ENCODE measurements around the gene IQSEC3. TPM values are rescaled to one million over a fixed set of nuclear protein-coding genes. Genes with fewer than 3 reads are reported as not detected.

The IQSEC3 gene
- total RNA-seq, 1 experiment from 2014 or later = not detected

GRCh38 chr12:209246-209645, 142.7 kb downstream of the IQSEC3 start:
- H3K9me3 ChIP-seq (ENCODE audit: low read depth, low read length, poor library complexity, severe bottlenecking) = no peaks in the 10 kb centered on the region
- intact Hi-C loops (cut with micrococcal nuclease; ENCODE audit: unreplicated experiment) = no loop called here
- ChIA-PET POLR2A (ENCODE audit: low non-redundant PET) (no interaction called here), CTCF (no interaction called here)
- no peak overlapping the region for H3K4me3 ChIP-seq (ENCODE audit: low read depth, low read length, poor library complexity, severe bottlenecking)
- H3K36me3 ChIP-seq (ENCODE audit: insufficient read depth, low read length, poor library complexity, severe bottlenecking) = no peaks in the 10 kb centered on the region
- H3K27ac ChIP-seq (ENCODE audit: low read depth, low read length, poor library complexity, severe bottlenecking) = no peak overlapping the region
- no peak for DNase-seq (ENCODE audit: low spot score)
- TF ChIP-seq, protein P1, sequence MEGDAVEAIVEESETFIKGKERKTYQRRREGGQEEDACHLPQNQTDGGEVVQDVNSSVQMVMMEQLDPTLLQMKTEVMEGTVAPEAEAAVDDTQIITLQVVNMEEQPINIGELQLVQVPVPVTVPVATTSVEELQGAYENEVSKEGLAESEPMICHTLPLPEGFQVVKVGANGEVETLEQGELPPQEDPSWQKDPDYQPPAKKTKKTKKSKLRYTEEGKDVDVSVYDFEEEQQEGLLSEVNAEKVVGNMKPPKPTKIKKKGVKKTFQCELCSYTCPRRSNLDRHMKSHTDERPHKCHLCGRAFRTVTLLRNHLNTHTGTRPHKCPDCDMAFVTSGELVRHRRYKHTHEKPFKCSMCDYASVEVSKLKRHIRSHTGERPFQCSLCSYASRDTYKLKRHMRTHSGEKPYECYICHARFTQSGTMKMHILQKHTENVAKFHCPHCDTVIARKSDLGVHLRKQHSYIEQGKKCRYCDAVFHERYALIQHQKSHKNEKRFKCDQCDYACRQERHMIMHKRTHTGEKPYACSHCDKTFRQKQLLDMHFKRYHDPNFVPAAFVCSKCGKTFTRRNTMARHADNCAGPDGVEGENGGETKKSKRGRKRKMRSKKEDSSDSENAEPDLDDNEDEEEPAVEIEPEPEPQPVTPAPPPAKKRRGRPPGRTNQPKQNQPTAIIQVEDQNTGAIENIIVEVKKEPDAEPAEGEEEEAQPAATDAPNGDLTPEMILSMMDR (conservative IDR thresholded peaks at IDR 0.05; ENCODE audit: low read depth, low read length) = no peak
- no peak for TF ChIP-seq EZH2 (IDR thresholded peaks at IDR 0.05; ENCODE audit: borderline replicate concordance, low read depth, low read length, poor library complexity, severe bottlenecking)
- H3K27me3 ChIP-seq (replicated peaks; ENCODE audit: insufficient read depth, low read depth, low read length, poor library complexity) = peaks cover 30% of the 10 kb centered on the region
- BruUV-seq (replicated peaks) = no TSS peak
- H3K4me1 ChIP-seq (ENCODE audit: insufficient read depth, low read length, poor library complexity, severe bottlenecking) = no peaks in the 10 kb centered on the region

DNA sequence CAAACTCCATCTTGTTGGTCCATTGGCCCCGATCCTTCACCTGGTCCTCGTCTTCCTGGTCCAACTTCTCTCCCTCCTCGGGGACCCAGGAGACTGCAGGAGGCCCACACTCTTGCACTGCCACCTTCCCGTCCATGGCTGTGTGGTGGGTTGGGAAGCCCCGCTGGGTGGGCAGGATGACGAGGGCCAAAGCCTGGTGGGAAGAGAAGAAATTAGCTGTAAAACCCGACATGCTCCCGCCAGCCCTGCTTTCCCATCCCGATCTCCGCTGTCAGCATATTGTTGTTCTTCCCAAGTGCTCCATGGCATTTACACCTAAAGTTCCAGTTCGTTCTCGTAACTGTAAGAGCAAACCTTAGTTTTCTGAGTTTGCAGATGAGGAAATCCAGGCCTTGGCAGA, 143.3 kb downstream of the IQSEC3 start:
- ChIA-PET POLR2A (ENCODE audit: low non-redundant PET) (no interaction called here), CTCF (no interaction called here)
- BruUV-seq (replicated peaks) = no TSS peak

GRCh38 chr12:210277-211141, 143.9 kb downstream of the IQSEC3 start:
- peaks cover 21% of the 10 kb centered on the region for H3K27me3 ChIP-seq (replicated peaks; ENCODE audit: insufficient read depth, low read depth, low read length, poor library complexity)
- H3K36me3 ChIP-seq (ENCODE audit: insufficient read depth, low read length, poor library complexity, severe bottlenecking) = no peaks in the 10 kb centered on the region
- TF ChIP-seq, protein P1 (conservative IDR thresholded peaks at IDR 0.05; ENCODE audit: low read depth, low read length) = no peak
- no peak for TF ChIP-seq EZH2 (IDR thresholded peaks at IDR 0.05; ENCODE audit: borderline replicate concordance, low read depth, low read length, poor library complexity, severe bottlenecking)
- ChIA-PET POLR2A (ENCODE audit: low non-redundant PET) (no interaction called here), CTCF (no interaction called here)
- DNase-seq (ENCODE audit: low spot score) = no peak
- intact Hi-C loops (cut with micrococcal nuclease; ENCODE audit: unreplicated experiment) = no loop called here
- H3K4me1 ChIP-seq (ENCODE audit: insufficient read depth, low read length, poor library complexity, severe bottlenecking) = no peaks in the 10 kb centered on the region
- H3K27ac ChIP-seq (ENCODE audit: low read depth, low read length, poor library complexity, severe bottlenecking) = no peak overlapping the region
- no TSS peak for BruUV-seq (replicated peaks)
- H3K4me3 ChIP-seq (ENCODE audit: low read depth, low read length, poor library complexity, severe bottlenecking) = no peak overlapping the region
- no peaks in the 10 kb centered on the region for H3K9me3 ChIP-seq (ENCODE audit: low read depth, low read length, poor library complexity, severe bottlenecking)

More for the DNA sequence above, 143.3 kb downstream of the IQSEC3 start:
- H3K27me3 ChIP-seq (replicated peaks; ENCODE audit: insufficient read depth, low read depth, low read length, poor library complexity) = peaks cover 28% of the 10 kb centered on the region
- no peak overlapping the region for H3K4me3 ChIP-seq (ENCODE audit: low read depth, low read length, poor library complexity, severe bottlenecking)
- no peaks in the 10 kb centered on the region for H3K4me1 ChIP-seq (ENCODE audit: insufficient read depth, low read length, poor library complexity, severe bottlenecking)
- TF ChIP-seq, protein P1 (conservative IDR thresholded peaks at IDR 0.05; ENCODE audit: low read depth, low read length) = no peak
- TF ChIP-seq EZH2 (IDR thresholded peaks at IDR 0.05; ENCODE audit: borderline replicate concordance, low read depth, low read length, poor library complexity, severe bottlenecking) = no peak
- intact Hi-C loops (cut with micrococcal nuclease; ENCODE audit: unreplicated experiment) = no loop called here
- no peaks in the 10 kb centered on the region for H3K9me3 ChIP-seq (ENCODE audit: low read depth, low read length, poor library complexity, severe bottlenecking)
- no peak overlapping the region for H3K27ac ChIP-seq (ENCODE audit: low read depth, low read length, poor library complexity, severe bottlenecking)
- no peaks in the 10 kb centered on the region for H3K36me3 ChIP-seq (ENCODE audit: insufficient read depth, low read length, poor library complexity, severe bottlenecking)
- no peak for DNase-seq (ENCODE audit: low spot score)

Measured in A673 (cell line).